A673 (cell line): ENCODE measurements around the gene P2RY13. TPM values are rescaled to one million over a fixed set of nuclear protein-coding genes. Genes with fewer than 3 reads are reported as not detected.

Experiments
- BruUV-seq: library from RNA; stranded (reverse); fragments of 400-500 nt; replicated peaks from 2 replicates; lab custom pipeline; 2021; lab: Mats Ljungman, UMichigan
- CTCF ChIA-PET: fragments of 300-600 bp; sonication (Branson Sonifier 250); formaldehyde crosslinking; loops from one replicate; lab custom pipeline; 2022; ENCODE audit warnings: antibody characterized with exemption; lab: Charles Lee
- POLR2A ChIA-PET: fragments of 300-600 bp; sonication (Branson Sonifier 250); formaldehyde crosslinking; loops from one replicate; lab custom pipeline; 2022; ENCODE audit warnings: antibody characterized with exemption; ENCODE audit not compliant: low non-redundant PET; lab: Charles Lee
- DNase-seq: peaks from one replicate; pipeline ENCODE4 v3.0.0-alpha.2; 2015; ENCODE audit warnings: low spot score
- H3K27ac ChIP-seq: fragments of 200-600 bp; sonication (generic); 2 replicates; pipeline ENCODE4 v1.5.1; 2016; ENCODE audit warnings: mixed run types, low read depth, mild to moderate bottlenecking, mixed read lengths, antibody characterized with exemption, low read length; ENCODE audit not compliant: poor library complexity, severe bottlenecking
- H3K27me3 ChIP-seq: fragments of 200-600 bp; sonication (generic); replicated peaks from 2 replicates; pipeline ENCODE4 v1.6.1; 2017; ENCODE audit warnings: mixed run types, low read depth, mild to moderate bottlenecking, mixed read lengths, antibody characterized with exemption, low read length; ENCODE audit not compliant: insufficient read depth, poor library complexity
- H3K36me3 ChIP-seq: fragments of 200-600 bp; sonication (generic); 2 replicates; pipeline ENCODE4 v1.6.1; 2016; ENCODE audit warnings: mixed run types, mild to moderate bottlenecking, mixed read lengths, antibody characterized with exemption, low read length; ENCODE audit not compliant: insufficient read depth, poor library complexity, severe bottlenecking
- H3K4me1 ChIP-seq: fragments of 200-600 bp; sonication (generic); 2 replicates; pipeline ENCODE4 v1.6.1; 2017; ENCODE audit warnings: mixed run types, mild to moderate bottlenecking, mixed read lengths, antibody characterized with exemption, low read length; ENCODE audit not compliant: insufficient read depth, poor library complexity, severe bottlenecking
- H3K4me3 ChIP-seq: fragments of 200-600 bp; sonication (generic); 2 replicates; pipeline ENCODE4 v1.5.1; 2016; ENCODE audit warnings: low read depth, mixed run types, mild to moderate bottlenecking, mixed read lengths, low read length; ENCODE audit not compliant: poor library complexity, severe bottlenecking
- H3K9me3 ChIP-seq: fragments of 200-600 bp; sonication (generic); 2 replicates; pipeline ENCODE4 v1.6.1; 2016; ENCODE audit warnings: mixed run types, low read depth, mild to moderate bottlenecking, mixed read lengths, antibody characterized with exemption, low read length; ENCODE audit not compliant: poor library complexity, severe bottlenecking
- EZH2 ChIP-seq: fragments of 200-600 bp; sonication (generic); IDR thresholded peaks from 2 replicates; pipeline ENCODE4 v1.6.1; 2017; ENCODE audit warnings: borderline replicate concordance, low read depth, mild to moderate bottlenecking, mixed read lengths, antibody characterized with exemption, low read length; ENCODE audit not compliant: poor library complexity, severe bottlenecking
- intact Hi-C: fragments of 100-400 bp; cut with micrococcal nuclease; formaldehyde crosslinking; loops from one replicate; pipeline ENCODE4 v1.10.0; 2022; ENCODE audit not compliant: unreplicated experiment
- total RNA-seq: library from RNA; stranded (reverse); gene quantifications from 2 replicates; pipeline ENCODE4 v1.2.3, GENCODE V29; 2021
- TF ChIP-seq, protein P1 (sequence below): fragments of 300-800, 200-600 bp; sonication (generic); conservative IDR thresholded peaks from 2 replicates; pipeline ENCODE4 v1.5.1; 2017; ENCODE audit warnings: low read depth, mild to moderate bottlenecking, antibody characterized with exemption, low read length, moderate library complexity, mixed read lengths

The P2RY13 gene
- total RNA-seq, 1 experiment from 2014 or later = not detected

DNA sequence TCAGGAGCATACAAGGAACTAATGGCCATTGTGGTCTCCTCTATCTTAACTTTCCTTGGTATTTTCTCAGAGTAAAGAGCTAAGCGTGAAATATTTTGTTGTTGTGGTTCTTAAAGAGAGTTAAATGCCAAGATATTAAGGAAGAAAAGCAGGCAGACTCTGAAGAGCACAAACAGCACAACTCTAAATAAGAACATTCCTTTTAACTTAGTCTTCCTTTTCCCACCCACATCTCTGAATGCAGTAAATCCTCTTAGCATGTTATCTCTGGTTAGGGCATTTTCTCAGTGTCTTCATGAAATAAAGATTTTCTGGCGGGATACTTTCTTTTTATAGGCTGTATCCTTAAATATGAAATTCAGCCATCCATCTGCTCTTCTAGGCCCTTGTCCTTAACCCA lies 14.2 kb downstream of the P2RY13 start:
- Histone ChIP-seq H3K9me3 (no peaks in the 10 kb centered on the region), H3K4me1 (peaks cover 5% of the 10 kb centered on the region), H3K27ac (no peak overlapping the region), H3K36me3 (no peaks in the 10 kb centered on the region), H3K4me3 (no peak overlapping the region), H3K27me3 (no peaks in the 10 kb centered on the region)
- no TSS peak for BruUV-seq
- peak; percentile 14 for DNase-seq
- TF ChIP-seq, protein P1, sequence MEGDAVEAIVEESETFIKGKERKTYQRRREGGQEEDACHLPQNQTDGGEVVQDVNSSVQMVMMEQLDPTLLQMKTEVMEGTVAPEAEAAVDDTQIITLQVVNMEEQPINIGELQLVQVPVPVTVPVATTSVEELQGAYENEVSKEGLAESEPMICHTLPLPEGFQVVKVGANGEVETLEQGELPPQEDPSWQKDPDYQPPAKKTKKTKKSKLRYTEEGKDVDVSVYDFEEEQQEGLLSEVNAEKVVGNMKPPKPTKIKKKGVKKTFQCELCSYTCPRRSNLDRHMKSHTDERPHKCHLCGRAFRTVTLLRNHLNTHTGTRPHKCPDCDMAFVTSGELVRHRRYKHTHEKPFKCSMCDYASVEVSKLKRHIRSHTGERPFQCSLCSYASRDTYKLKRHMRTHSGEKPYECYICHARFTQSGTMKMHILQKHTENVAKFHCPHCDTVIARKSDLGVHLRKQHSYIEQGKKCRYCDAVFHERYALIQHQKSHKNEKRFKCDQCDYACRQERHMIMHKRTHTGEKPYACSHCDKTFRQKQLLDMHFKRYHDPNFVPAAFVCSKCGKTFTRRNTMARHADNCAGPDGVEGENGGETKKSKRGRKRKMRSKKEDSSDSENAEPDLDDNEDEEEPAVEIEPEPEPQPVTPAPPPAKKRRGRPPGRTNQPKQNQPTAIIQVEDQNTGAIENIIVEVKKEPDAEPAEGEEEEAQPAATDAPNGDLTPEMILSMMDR = no peak
- TF ChIP-seq EZH2 = no peak
- intact Hi-C loops = no loop called here
- ChIA-PET CTCF (no interaction called here), POLR2A (no interaction called here)

DNA sequence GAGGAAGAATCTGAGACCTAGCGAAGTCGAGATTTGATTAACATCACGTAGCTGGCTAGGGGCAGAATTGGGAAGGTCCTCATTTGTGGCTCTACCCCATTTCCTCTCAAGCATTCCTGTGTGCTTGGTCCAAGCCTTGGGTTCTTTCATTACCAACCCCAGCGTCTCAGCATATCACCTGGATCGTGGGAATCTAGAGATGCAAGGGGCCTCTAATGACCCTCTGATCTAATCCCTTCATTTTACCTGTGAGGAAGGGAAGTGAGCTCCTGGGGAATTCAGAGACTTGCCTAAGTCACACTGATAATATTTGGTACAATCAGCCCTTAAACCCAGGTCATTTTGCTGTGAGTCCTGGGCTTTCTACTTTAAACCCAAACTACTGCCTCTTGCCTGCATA lies 14.8 kb downstream of the P2RY13 start:
- no TSS peak for BruUV-seq
- CTCF ChIA-PET = no interaction called here
- no peak overlapping the region for H3K27ac ChIP-seq
- no peaks in the 10 kb centered on the region for H3K27me3 ChIP-seq
- H3K9me3 ChIP-seq = no peaks in the 10 kb centered on the region
- H3K4me1 ChIP-seq = peaks cover under 1% of the 10 kb centered on the region
- H3K4me3 ChIP-seq = no peak overlapping the region
- intact Hi-C loops = no loop called here
- TF ChIP-seq EZH2 = no peak
- TF ChIP-seq, protein P1 = no peak
- POLR2A ChIA-PET = no interaction called here
- DNase-seq = no peak
- H3K36me3 ChIP-seq = no peaks in the 10 kb centered on the region

DNA sequence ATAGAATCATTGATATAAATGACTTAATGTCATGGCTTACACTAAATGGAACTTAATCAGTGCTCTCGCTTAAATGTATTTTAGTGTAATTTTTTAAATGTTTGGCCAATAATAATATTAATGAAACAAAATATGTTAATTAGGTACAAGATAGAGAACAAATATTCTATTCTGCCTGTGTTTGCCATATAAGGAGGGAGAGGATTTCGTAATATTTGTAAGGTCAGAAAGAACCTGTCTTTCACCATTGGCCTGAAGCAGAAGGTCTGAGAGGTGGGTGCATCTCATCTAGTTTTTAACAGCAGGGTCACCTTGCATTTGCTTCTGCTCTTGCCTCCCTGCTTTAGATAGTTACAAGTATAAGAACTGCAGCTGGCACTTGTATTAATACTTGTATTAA lies 15.2 kb downstream of the P2RY13 start:
- POLR2A ChIA-PET = no interaction called here
- TF ChIP-seq EZH2 = no peak
- TF ChIP-seq, protein P1 = no peak
- intact Hi-C loops = no loop called here

More for the DNA sequence above, 15.2 kb downstream of the P2RY13 start:
- Histone ChIP-seq H3K9me3 (no peaks in the 10 kb centered on the region), H3K4me3 (no peak overlapping the region), H3K27ac (no peak overlapping the region), H3K27me3 (no peaks in the 10 kb centered on the region), H3K36me3 (no peaks in the 10 kb centered on the region), H3K4me1 (no peaks in the 10 kb centered on the region)
- CTCF ChIA-PET = no interaction called here
- no peak for DNase-seq
- no TSS peak for BruUV-seq
